IMR-90 (cell line): ENCODE measurements around the gene PRSS56. TPM values are rescaled to one million over a fixed set of nuclear protein-coding genes. Genes with fewer than 3 reads are reported as not detected.

ENCODE experiments used
- ATAC-seq: fragments of 200-7000 bp; cut with Tn5 transposase; 2 replicates; pipeline ENCODE4 v1.9.1; 2020; ENCODE audit warnings: low read depth, mild to moderate bottlenecking, moderate library complexity
- BruUV-seq: library from RNA; stranded (reverse); fragments of 400-500 nt; replicated peaks from 2 replicates; lab custom pipeline; 2021; lab: Mats Ljungman, UMichigan
- CTCF ChIA-PET: fragments of 300-600 bp; formaldehyde crosslinking; extraction: SDS; loops from one replicate; lab custom pipeline; 2021; ENCODE audit warnings: antibody characterized with exemption; lab: Yijun Ruan, JAX
- POLR2A ChIA-PET: fragments of 300-600 bp; sonication (Branson Sonifier 250); formaldehyde crosslinking; loops from one replicate; lab custom pipeline; 2022; ENCODE audit warnings: antibody characterized with exemption; ENCODE audit not compliant: unreplicated experiment; lab: Charles Lee
- DNase-seq: peaks from one replicate; pipeline ENCODE4 v3.0.0; 2013
- H2AFZ ChIP-seq: replicated peaks from 2 replicates; pipeline ENCODE3; 2013; ENCODE audit warnings: low read length, mild to moderate bottlenecking; ENCODE audit not compliant: poor library complexity
- H2AK5ac ChIP-seq: 2 replicates; pipeline ENCODE4 v1.6.1; 2013; ENCODE audit warnings: low read depth, low read length, inconsistent platforms
- H2AK9ac ChIP-seq: replicated peaks from 2 replicates; pipeline ENCODE3; 2013; ENCODE audit warnings: mild to moderate bottlenecking, low read depth, low read length, moderate library complexity; ENCODE audit not compliant: poor library complexity
- H2BK120ac ChIP-seq: 2 replicates; pipeline ENCODE4 v1.6.1; 2013; ENCODE audit warnings: low read depth, low read length, inconsistent platforms
- H2BK15ac ChIP-seq: 3 replicates; pipeline ENCODE4 v1.6.1; 2013; ENCODE audit warnings: low read depth, low read length, inconsistent platforms
- H2BK20ac ChIP-seq: 2 replicates; pipeline ENCODE4 v1.6.1; 2013; ENCODE audit warnings: low read depth, mild to moderate bottlenecking, inconsistent platforms, low read length, moderate library complexity
- H2BK5ac ChIP-seq: 2 replicates; pipeline ENCODE4 v1.6.1; 2013; ENCODE audit warnings: mild to moderate bottlenecking, low read depth, low read length, inconsistent platforms; ENCODE audit not compliant: poor library complexity, severe bottlenecking
- H3K14ac ChIP-seq: replicated peaks from 2 replicates; pipeline ENCODE4 v1.6.1; 2013; ENCODE audit warnings: low read depth, low read length, inconsistent platforms
- H3K18ac ChIP-seq: 2 replicates; pipeline ENCODE4 v1.6.1; 2013; ENCODE audit warnings: low read depth, low read length, control low read depth
- H3K23ac ChIP-seq: 2 replicates; pipeline ENCODE4 v1.6.1; 2013; ENCODE audit warnings: low read depth, low read length, inconsistent platforms
- H3K27ac ChIP-seq: 2 replicates; pipeline ENCODE4 v1.5.1; 2013; ENCODE audit warnings: mild to moderate bottlenecking, control low read depth, low read length; ENCODE audit not compliant: insufficient read depth
- H3K27me3 ChIP-seq: 2 replicates; pipeline ENCODE4 v1.6.1; 2013; ENCODE audit warnings: low read length; ENCODE audit not compliant: control insufficient read depth, insufficient read depth
- H3K36me3 ChIP-seq: 2 replicates; pipeline ENCODE4 v1.6.1; 2013; ENCODE audit warnings: low read length, mixed read lengths; ENCODE audit not compliant: control insufficient read depth, insufficient read depth
- H3K4ac ChIP-seq: 2 replicates; pipeline ENCODE4 v1.6.1; 2013; ENCODE audit warnings: low read depth, low read length, inconsistent platforms
- H3K4me1 ChIP-seq: 2 replicates; pipeline ENCODE4 v1.6.1; 2013; ENCODE audit warnings: low read length, mixed read lengths; ENCODE audit not compliant: control insufficient read depth, insufficient read depth
- H3K4me2 ChIP-seq: 2 replicates; pipeline ENCODE4 v1.6.1; 2013; ENCODE audit warnings: low read depth, mild to moderate bottlenecking, control low read depth, low read length, moderate library complexity
- H3K4me3 ChIP-seq: 2 replicates; pipeline ENCODE4 v1.5.1; 2013; ENCODE audit warnings: low read depth, mild to moderate bottlenecking, control low read depth, low read length, moderate library complexity; ENCODE audit not compliant: insufficient read depth
- H3K56ac ChIP-seq: 2 replicates; pipeline ENCODE4 v1.6.1; 2013; ENCODE audit warnings: low read length, inconsistent platforms; ENCODE audit not compliant: insufficient read depth; ENCODE audit errors: extremely low read depth
- H3K79me1 ChIP-seq, 2 experiments: 2 replicates each; pipeline ENCODE4 v1.6.1; 2013; ENCODE audit warnings: low read length in 2 of 2, inconsistent platforms in 1 of 2, low read depth in 1 of 2
- H3K9ac ChIP-seq: 2 replicates; pipeline ENCODE4 v1.6.1; 2013; ENCODE audit warnings: low read depth, low read length, control low read depth
- H3K9me1 ChIP-seq: 2 replicates; pipeline ENCODE4 v1.6.1; 2013; ENCODE audit warnings: low read length, inconsistent platforms; ENCODE audit not compliant: insufficient read depth
- H3K9me3 ChIP-seq: 2 replicates; pipeline ENCODE4 v1.6.1; 2013; ENCODE audit warnings: low read length; ENCODE audit not compliant: control insufficient read depth, insufficient read depth
- H4K20me1 ChIP-seq: 2 replicates; pipeline ENCODE4 v1.6.1; 2013; ENCODE audit warnings: low read length, inconsistent platforms; ENCODE audit not compliant: insufficient read depth
- H4K5ac ChIP-seq: 2 replicates; pipeline ENCODE4 v1.6.1; 2013; ENCODE audit warnings: mild to moderate bottlenecking, low read depth, low read length, control low read depth
- H4K8ac ChIP-seq, 2 experiments: 2 replicates each; pipeline ENCODE4 v1.6.1; 2013; ENCODE audit warnings: low read depth in 2 of 2, low read length in 2 of 2, control low read depth in 1 of 2, inconsistent platforms in 1 of 2
- H4K91ac ChIP-seq: 2 replicates; pipeline ENCODE4 v1.6.1; 2013; ENCODE audit warnings: low read depth, low read length, inconsistent platforms; ENCODE audit not compliant: insufficient read depth
- BHLHE40 ChIP-seq: fragments of 150-350 bp; IDR thresholded peaks from 2 replicates; pipeline ENCODE4 v1.6.1; 2016; ENCODE audit warnings: mild to moderate bottlenecking, low read depth, low read length
- CEBPB ChIP-seq: IDR thresholded peaks from 2 replicates; pipeline ENCODE4 v1.6.1; 2012; ENCODE audit warnings: low read depth, low read length, improper control_type of control experiment
- CHD1 ChIP-seq: IDR thresholded peaks from 2 replicates; pipeline ENCODE4 v1.6.1; 2012; ENCODE audit warnings: low read depth, low read length, improper control_type of control experiment
- FOS ChIP-seq: fragments of 150-350 bp; IDR thresholded peaks from 2 replicates; pipeline ENCODE4 v1.6.1; 2016; ENCODE audit warnings: low read depth, low read length
- MAFK ChIP-seq: IDR thresholded peaks from 2 replicates; pipeline ENCODE4 v1.6.1; 2012; ENCODE audit warnings: low read depth, low read length, improper control_type of control experiment
- MAZ ChIP-seq: IDR thresholded peaks from 2 replicates; pipeline ENCODE4 v1.6.1; 2012; ENCODE audit warnings: low read depth, mild to moderate bottlenecking, low read length, improper control_type of control experiment, moderate library complexity, borderline replicate concordance
- MXI1 ChIP-seq: IDR thresholded peaks from 2 replicates; pipeline ENCODE4 v1.6.1; 2012; ENCODE audit warnings: low read depth, mild to moderate bottlenecking, low read length, moderate library complexity, borderline replicate concordance
- NFE2L2 ChIP-seq: fragments of 150-350 bp; IDR thresholded peaks from 2 replicates; pipeline ENCODE4 v1.6.1; 2016; ENCODE audit warnings: low read depth, mild to moderate bottlenecking, low read length
- POLR2A ChIP-seq: IDR thresholded peaks from 2 replicates; pipeline ENCODE4 v1.6.1; 2012; ENCODE audit warnings: mild to moderate bottlenecking, low read depth, low read length
- RAD21 ChIP-seq: IDR thresholded peaks from 2 replicates; pipeline ENCODE4 v1.6.1; 2012; ENCODE audit warnings: low read length, improper control_type of control experiment
- RCOR1 ChIP-seq: IDR thresholded peaks from 2 replicates; pipeline ENCODE4 v1.6.1; 2012; ENCODE audit warnings: mild to moderate bottlenecking, low read length, improper control_type of control experiment; ENCODE audit not compliant: insufficient replicate concordance
- RFX5 ChIP-seq: IDR thresholded peaks from 2 replicates; pipeline ENCODE4 v1.8.0; 2012; ENCODE audit warnings: low read depth, mild to moderate bottlenecking, low read length, moderate library complexity
- SMC3 ChIP-seq: fragments of 150-350 bp; IDR thresholded peaks from 2 replicates; pipeline ENCODE4 v1.6.1; 2016; ENCODE audit warnings: low read depth, mild to moderate bottlenecking, antibody characterized with exemption, low read length, moderate library complexity
- dilution Hi-C: fragments of 300-500 bp; cut with HindIII; formaldehyde crosslinking; loops from one replicate; pipeline ENCODE4 v1.14.3; 2018; ENCODE audit warnings: low sequenced_read_pairs; ENCODE audit not compliant: unreplicated experiment
- in situ Hi-C: fragments of 300-500 bp; cut with MboI; formaldehyde crosslinking; loops from 3 replicates; pipeline ENCODE4 v1.14.3; 2019; ENCODE audit warnings: low sequenced_read_pairs, inconsistent platforms, mixed read lengths
- intact Hi-C: fragments of 100-400 bp; cut with micrococcal nuclease; formaldehyde crosslinking; loops from 2 replicates; pipeline ENCODE4 v1.10.0; 2022
- polyA plus RNA-seq, 3 experiments: library from polyadenylated mRNA; depleted of rRNA; stranded (reverse); fragments of >200 nt; gene quantifications; 2 replicates each; pipeline ENCODE4 v1.2.3, GENCODE V29; 2012; ENCODE audit warnings: low replicate concordance in 1 of 3
- total RNA-seq: library from RNA; depleted of rRNA; stranded (reverse); fragments of >200 nt; gene quantifications from 2 replicates; pipeline ENCODE4 v1.2.3, GENCODE V29; 2012
- TF ChIP-seq, protein P1 (sequence below): conservative IDR thresholded peaks from 2 replicates; pipeline ENCODE4 v1.5.1; 2012; ENCODE audit warnings: mild to moderate bottlenecking, low read depth, low read length, improper control_type of control experiment
- TF ChIP-seq, protein P2 (sequence below): fragments of 150-350 bp; IDR thresholded peaks from 2 replicates; pipeline ENCODE4 v1.6.1; 2016; ENCODE audit warnings: low read depth, mild to moderate bottlenecking, low read length, moderate library complexity, borderline replicate concordance
- TF ChIP-seq, protein P3 (sequence below): fragments of 150-350 bp; IDR thresholded peaks from 2 replicates; pipeline ENCODE4 v1.6.1; 2017; ENCODE audit warnings: mild to moderate bottlenecking, antibody characterized with exemption, low read length, low read depth

The PRSS56 gene
- total and polyA plus RNA-seq, 2 of the 4 experiments (the other 2 are of a cell fraction): not detected

- Histone ChIP-seq H3K56ac (no peak overlapping the region), H3K36me3 (peaks cover 25% of the 10 kb centered on the region), H3K79me1 (peaks cover 7 to 34% of the 10 kb centered on the region in 2 experiments; a peak in 3 of 4 replicates), H3K4me3 (no peak overlapping the region), H3K23ac (no peak overlapping the region), H4K8ac (no peak overlapping the region), H3K9me1 (peaks cover 12% of the 10 kb centered on the region; the same call in 1 of the 2 replicates), H3K14ac (no peak overlapping the region), H4K91ac (no peak overlapping the region), H3K27me3 (no peaks in the 10 kb centered on the region), H3K4me2 (no peak overlapping the region), H2BK5ac (no peak overlapping the region), H3K9ac (no peak overlapping the region), H2BK120ac (no peak overlapping the region), H3K9me3 (no peaks in the 10 kb centered on the region), H2BK15ac (no peak overlapping the region), H4K5ac (no peak overlapping the region), H3K4ac (no peak overlapping the region), H3K4me1 (peaks cover 6% of the 10 kb centered on the region; the same call in 1 of the 2 replicates), H2BK20ac (no peak overlapping the region), H2AFZ (no peak overlapping the region), H2AK9ac (no peak overlapping the region), H2AK5ac (no peak overlapping the region), H3K18ac (no peak overlapping the region), H4K20me1 (no peaks in the 10 kb centered on the region), H3K27ac (no peak overlapping the region)
- ChIA-PET POLR2A (no interaction called here), CTCF (no interaction called here)
- intact Hi-C loops (no loop called here), in situ Hi-C loops (no loop called here), dilution Hi-C loops (no loop called here)
- DNase-seq (no peak), ATAC-seq (no peak)
- TF ChIP-seq CHD1 (no peak), NFE2L2 (no peak), SMC3 (no peak), MAFK (no peak), POLR2A (no peak), BHLHE40 (no peak), RFX5 (no peak), CEBPB (no peak), RCOR1 (no peak), MXI1 (no peak), FOS (no peak), RAD21 (no peak), MAZ (no peak)
- TF ChIP-seq, protein P1, sequence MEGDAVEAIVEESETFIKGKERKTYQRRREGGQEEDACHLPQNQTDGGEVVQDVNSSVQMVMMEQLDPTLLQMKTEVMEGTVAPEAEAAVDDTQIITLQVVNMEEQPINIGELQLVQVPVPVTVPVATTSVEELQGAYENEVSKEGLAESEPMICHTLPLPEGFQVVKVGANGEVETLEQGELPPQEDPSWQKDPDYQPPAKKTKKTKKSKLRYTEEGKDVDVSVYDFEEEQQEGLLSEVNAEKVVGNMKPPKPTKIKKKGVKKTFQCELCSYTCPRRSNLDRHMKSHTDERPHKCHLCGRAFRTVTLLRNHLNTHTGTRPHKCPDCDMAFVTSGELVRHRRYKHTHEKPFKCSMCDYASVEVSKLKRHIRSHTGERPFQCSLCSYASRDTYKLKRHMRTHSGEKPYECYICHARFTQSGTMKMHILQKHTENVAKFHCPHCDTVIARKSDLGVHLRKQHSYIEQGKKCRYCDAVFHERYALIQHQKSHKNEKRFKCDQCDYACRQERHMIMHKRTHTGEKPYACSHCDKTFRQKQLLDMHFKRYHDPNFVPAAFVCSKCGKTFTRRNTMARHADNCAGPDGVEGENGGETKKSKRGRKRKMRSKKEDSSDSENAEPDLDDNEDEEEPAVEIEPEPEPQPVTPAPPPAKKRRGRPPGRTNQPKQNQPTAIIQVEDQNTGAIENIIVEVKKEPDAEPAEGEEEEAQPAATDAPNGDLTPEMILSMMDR: no peak
- TF ChIP-seq, protein P2, sequence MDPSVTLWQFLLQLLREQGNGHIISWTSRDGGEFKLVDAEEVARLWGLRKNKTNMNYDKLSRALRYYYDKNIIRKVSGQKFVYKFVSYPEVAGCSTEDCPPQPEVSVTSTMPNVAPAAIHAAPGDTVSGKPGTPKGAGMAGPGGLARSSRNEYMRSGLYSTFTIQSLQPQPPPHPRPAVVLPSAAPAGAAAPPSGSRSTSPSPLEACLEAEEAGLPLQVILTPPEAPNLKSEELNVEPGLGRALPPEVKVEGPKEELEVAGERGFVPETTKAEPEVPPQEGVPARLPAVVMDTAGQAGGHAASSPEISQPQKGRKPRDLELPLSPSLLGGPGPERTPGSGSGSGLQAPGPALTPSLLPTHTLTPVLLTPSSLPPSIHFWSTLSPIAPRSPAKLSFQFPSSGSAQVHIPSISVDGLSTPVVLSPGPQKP: no peak
- TF ChIP-seq, protein P3, sequence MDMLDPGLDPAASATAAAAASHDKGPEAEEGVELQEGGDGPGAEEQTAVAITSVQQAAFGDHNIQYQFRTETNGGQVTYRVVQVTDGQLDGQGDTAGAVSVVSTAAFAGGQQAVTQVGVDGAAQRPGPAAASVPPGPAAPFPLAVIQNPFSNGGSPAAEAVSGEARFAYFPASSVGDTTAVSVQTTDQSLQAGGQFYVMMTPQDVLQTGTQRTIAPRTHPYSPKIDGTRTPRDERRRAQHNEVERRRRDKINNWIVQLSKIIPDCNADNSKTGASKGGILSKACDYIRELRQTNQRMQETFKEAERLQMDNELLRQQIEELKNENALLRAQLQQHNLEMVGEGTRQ: no peak
- BruUV-seq: no TSS peak
These were observed 52.9 kb downstream of the PRSS56 start for GRCh38 chr2:232573042-232573441.
